ENCODE measurements around the gene CPLX1.
A peak's percentile ranks its signal among the peaks of the same experiment; 100 is the strongest.

Gene CPLX1

DNA sequence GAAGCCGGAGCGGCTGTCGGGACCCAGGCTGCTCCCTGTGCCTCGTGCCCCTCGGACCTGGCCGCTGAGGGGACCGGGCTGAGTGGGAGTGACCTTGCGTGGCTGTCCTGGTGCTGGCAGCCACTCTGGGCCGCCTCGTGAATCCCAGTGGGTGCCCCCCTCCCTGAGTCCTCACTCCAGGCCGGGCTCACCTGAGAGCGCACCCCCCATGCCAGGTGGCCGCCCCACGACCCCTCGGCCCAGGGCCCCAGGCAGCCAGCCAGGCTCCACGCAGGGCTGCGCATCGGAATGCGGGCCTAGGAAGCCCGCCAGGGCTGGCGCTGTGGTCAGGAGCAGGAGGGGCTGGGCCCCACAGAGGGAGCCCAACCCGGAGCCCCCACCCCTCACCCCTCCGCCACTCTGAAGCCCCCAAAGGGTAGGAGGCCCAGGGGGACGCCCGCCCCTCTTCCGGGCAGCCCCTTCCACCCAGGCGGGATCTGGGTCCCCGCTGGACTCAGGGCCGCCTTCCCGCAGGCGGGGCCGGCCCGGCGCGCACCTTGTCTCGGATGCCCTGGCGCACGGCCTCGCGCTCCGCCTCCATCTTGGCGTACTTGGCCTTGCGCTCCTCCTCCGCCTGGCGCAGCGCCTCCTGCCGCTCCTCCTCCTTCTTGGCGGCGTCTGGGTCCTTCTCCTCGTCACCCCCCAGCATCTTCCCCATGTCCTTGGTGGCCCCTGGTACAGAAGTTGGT, 33.9 kb downstream of the CPLX1 start:
- H3K4me3 ChIP-seq (ENCODE audit: low read depth, low read length), result peak overlapping the region; percentile 29
- TF ChIP-seq, protein P1, sequence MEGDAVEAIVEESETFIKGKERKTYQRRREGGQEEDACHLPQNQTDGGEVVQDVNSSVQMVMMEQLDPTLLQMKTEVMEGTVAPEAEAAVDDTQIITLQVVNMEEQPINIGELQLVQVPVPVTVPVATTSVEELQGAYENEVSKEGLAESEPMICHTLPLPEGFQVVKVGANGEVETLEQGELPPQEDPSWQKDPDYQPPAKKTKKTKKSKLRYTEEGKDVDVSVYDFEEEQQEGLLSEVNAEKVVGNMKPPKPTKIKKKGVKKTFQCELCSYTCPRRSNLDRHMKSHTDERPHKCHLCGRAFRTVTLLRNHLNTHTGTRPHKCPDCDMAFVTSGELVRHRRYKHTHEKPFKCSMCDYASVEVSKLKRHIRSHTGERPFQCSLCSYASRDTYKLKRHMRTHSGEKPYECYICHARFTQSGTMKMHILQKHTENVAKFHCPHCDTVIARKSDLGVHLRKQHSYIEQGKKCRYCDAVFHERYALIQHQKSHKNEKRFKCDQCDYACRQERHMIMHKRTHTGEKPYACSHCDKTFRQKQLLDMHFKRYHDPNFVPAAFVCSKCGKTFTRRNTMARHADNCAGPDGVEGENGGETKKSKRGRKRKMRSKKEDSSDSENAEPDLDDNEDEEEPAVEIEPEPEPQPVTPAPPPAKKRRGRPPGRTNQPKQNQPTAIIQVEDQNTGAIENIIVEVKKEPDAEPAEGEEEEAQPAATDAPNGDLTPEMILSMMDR (IDR thresholded peaks at IDR 0.05; ENCODE audit: borderline replicate concordance, insufficient read depth, low read depth, low read length), result 0 out of 2 replicates have a peak, but pooled peaks have one; percentile 16

- TF ChIP-seq, protein P1 (IDR thresholded peaks at IDR 0.05; ENCODE audit: borderline replicate concordance, insufficient read depth, low read depth, low read length), result no peak
- no peak overlapping the region for H3K4me3 ChIP-seq (ENCODE audit: low read depth, low read length)
These were observed 34.6 kb downstream of the CPLX1 start for GRCh38 chr4:791252-791897.

DNA sequence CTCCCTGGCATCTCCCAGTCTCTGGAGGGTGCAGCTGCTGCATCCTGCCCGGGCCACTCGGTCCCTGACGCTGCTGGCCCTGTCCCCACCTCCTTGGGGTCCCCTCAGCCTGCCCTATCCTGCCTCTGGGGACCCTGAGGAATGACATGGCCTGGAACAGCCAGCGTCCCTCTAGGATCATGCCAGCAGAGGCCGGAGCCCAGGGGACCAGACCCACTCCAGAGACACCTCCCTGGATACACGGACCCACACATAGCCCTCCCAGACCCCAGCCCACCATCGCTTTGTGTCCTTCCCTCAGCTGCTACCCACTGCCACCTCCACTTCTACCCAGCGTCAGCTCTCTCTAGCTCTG, 35.5 kb downstream of the CPLX1 start:
- TF ChIP-seq, protein P1 (IDR thresholded peaks at IDR 0.05; ENCODE audit: borderline replicate concordance, insufficient read depth, low read depth, low read length), result no peak
- no peak overlapping the region for H3K4me3 ChIP-seq (ENCODE audit: low read depth, low read length)

GRCh38 chr4:789571-790465, 36.1 kb downstream of the CPLX1 start:
- no peak overlapping the region for H3K4me3 ChIP-seq (ENCODE audit: low read depth, low read length)
- TF ChIP-seq, protein P1 (IDR thresholded peaks at IDR 0.05; ENCODE audit: borderline replicate concordance, insufficient read depth, low read depth, low read length), result no peak

- TF ChIP-seq, protein P1 (IDR thresholded peaks at IDR 0.05; ENCODE audit: borderline replicate concordance, insufficient read depth, low read depth, low read length), result no peak
- no peak overlapping the region for H3K4me3 ChIP-seq (ENCODE audit: low read depth, low read length)
These were observed 37.2 kb downstream of the CPLX1 start for GRCh38 chr4:788636-789297.

DNA sequence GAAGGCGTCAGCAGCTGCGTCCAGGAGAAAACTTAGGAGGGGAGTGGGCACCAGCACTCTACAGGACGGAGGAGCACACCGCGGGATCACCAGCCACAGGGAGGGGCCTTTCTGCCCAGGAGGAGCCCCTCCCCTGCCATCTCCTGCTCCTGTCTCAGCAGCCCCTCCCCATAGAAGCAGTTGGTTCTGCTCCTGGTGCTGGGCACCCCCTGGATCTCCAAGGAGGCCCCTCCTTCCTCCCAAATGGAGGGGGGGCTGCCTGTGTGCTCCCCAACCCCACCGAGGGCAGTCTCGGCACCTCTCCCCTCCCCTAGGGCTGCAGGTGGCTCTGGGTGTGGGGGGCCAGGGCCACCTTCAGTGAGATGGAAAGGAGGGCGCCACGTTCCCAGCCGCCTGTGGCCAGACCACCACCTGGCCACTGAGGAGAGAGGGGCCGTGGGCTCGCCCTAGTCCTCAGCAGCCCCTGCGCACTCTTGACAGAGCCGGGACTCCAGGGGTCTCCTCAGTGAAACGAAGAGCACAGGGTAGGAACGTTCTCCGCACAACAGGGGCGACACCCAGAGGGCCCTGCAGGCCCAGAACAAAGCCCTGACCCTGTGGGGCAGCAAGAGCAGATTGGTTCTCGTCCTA, 37.8 kb downstream of the CPLX1 start:
- TF ChIP-seq, protein P1 (IDR thresholded peaks at IDR 0.05; ENCODE audit: borderline replicate concordance, insufficient read depth, low read depth, low read length), result no peak
- no peak overlapping the region for H3K4me3 ChIP-seq (ENCODE audit: low read depth, low read length)
